Kidney epithelial cell (primary cell): ENCODE data around the gene CHCHD3. TPM values are rescaled to one million over a fixed set of nuclear protein-coding genes. Genes with fewer than 3 reads are reported as not detected.

Experiments used
- DNase-seq: peaks from one replicate; pipeline ENCODE4 v3.0.0-alpha.2; 2010; ENCODE audit warnings: low read depth
- H3K27me3 ChIP-seq: 2 replicates; pipeline ENCODE4 v1.6.0; 2011; ENCODE audit warnings: low read length; ENCODE audit not compliant: control insufficient read depth, insufficient read depth
- H3K36me3 ChIP-seq: 2 replicates; pipeline ENCODE4 v1.5.1; 2011; ENCODE audit warnings: low read length; ENCODE audit not compliant: control insufficient read depth, insufficient read depth
- H3K4me3 ChIP-seq: 2 replicates; pipeline ENCODE4 v1.5.1; 2011; ENCODE audit warnings: low read depth, mild to moderate bottlenecking, control low read depth, low read length
- CTCF ChIP-seq: IDR thresholded peaks from 2 replicates; pipeline ENCODE4 v1.5.1; 2011; ENCODE audit warnings: mild to moderate bottlenecking, moderate library complexity, low read length, control low read depth, inconsistent platforms; ENCODE audit not compliant: insufficient read depth, poor library complexity, severe bottlenecking
- total RNA-seq: library from RNA; depleted of rRNA; stranded (reverse); fragments of >200 nt; gene quantifications from 2 replicates; pipeline ENCODE4 v1.2.3, GENCODE V29; 2015

Gene CHCHD3
- total RNA-seq, 1 donor from 2014 or later = 119 TPM

- Histone ChIP-seq H3K27me3 (no peaks in the 10 kb centered on the region), H3K36me3 (no peaks in the 10 kb centered on the region), H3K4me3 (no peak overlapping the region)
- no peak for TF ChIP-seq CTCF
- no peak for DNase-seq
Measured at GRCh38 chr7:133112335-133112734, 30.4 kb upstream of the CHCHD3 start.

DNA sequence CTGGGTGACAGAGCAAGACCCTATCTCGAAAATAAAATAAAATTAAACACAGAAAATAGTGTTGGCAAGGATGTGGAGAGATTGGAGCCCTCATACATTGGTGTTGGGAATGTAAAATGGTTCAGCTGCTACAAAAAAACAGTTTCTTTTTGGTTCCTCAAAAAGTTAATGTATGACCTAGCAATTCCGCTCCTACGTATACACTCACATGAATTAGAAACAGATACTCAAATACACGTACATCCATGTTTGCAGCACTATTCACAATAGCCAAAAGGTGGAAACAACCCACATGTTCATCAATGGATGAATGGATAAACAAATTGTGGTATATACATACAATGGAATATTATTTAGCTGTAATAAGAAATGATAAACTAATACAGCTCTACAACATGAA lies 28.4 kb upstream of the CHCHD3 start:
- H3K4me3 ChIP-seq = no peak overlapping the region
- H3K27me3 ChIP-seq = no peaks in the 10 kb centered on the region
- DNase-seq = no peak
- TF ChIP-seq CTCF = no peak
- no peaks in the 10 kb centered on the region for H3K36me3 ChIP-seq

DNA sequence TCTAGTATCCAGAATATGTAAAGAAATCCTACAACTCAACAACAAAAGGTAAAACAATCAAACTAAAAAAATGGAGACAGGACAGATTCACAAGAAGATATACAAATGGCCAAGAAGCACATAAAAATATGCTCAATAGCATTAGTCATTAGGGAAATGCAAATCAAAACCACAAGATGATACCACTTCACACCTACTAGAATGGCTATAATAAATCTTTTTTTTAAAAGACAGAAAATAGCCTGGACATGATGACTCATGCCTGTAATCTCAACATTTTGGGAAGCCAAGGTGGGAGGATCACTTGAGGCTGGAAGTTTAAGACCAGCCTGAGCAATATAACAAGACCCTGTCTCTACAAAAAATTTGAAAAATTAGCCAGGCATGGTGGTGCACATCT lies 27.9 kb upstream of the CHCHD3 start:
- H3K27me3 ChIP-seq = no peaks in the 10 kb centered on the region
- TF ChIP-seq CTCF = no peak
- DNase-seq = no peak
- no peaks in the 10 kb centered on the region for H3K36me3 ChIP-seq
- no peak overlapping the region for H3K4me3 ChIP-seq

GRCh38 chr7:133108023-133108422 lies 26.1 kb upstream of the CHCHD3 start:
- Histone ChIP-seq H3K27me3 (no peaks in the 10 kb centered on the region), H3K4me3 (no peak overlapping the region), H3K36me3 (no peaks in the 10 kb centered on the region)
- no peak for DNase-seq
- no peak for TF ChIP-seq CTCF

DNA sequence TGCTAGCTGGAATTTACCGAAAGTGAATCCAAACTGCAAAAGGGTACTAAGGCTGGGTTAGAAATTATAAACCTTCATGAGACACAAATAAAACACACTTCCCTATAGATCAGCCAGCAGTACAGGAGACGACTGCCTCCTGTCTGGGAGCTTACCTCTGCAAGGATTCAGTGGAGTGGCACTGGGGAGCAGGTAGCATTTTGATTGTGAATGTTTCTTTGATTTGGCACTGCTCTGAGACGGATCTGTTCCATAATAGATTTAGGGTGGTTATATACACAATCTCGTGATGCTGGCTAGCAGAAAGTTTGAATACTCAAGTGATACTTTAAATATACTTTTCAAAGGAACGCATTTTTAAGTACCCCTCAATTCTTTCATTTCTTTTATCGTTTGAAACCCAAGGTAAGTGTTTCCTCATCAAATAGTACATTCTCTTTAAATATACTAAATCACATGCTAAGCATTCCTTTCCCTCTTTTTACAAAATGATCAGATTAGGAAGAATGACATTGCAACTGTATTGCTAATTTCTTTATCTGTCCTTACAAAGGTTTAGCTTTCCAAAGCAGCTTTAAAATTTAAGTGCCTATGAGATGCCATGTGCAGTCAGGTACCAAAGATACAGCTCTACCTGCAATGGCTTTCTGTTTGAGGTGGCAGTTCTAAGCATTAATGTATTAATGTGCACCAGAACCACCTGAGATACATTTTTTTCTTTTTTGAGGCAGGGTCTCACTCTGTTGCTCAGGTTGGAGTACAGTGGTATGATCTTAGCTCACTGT lies 20.6 kb upstream of the CHCHD3 start:
- Histone ChIP-seq H3K27me3 (no peaks in the 10 kb centered on the region), H3K36me3 (no peaks in the 10 kb centered on the region), H3K4me3 (no peak overlapping the region)
- DNase-seq = no peak
- no peak for TF ChIP-seq CTCF

DNA sequence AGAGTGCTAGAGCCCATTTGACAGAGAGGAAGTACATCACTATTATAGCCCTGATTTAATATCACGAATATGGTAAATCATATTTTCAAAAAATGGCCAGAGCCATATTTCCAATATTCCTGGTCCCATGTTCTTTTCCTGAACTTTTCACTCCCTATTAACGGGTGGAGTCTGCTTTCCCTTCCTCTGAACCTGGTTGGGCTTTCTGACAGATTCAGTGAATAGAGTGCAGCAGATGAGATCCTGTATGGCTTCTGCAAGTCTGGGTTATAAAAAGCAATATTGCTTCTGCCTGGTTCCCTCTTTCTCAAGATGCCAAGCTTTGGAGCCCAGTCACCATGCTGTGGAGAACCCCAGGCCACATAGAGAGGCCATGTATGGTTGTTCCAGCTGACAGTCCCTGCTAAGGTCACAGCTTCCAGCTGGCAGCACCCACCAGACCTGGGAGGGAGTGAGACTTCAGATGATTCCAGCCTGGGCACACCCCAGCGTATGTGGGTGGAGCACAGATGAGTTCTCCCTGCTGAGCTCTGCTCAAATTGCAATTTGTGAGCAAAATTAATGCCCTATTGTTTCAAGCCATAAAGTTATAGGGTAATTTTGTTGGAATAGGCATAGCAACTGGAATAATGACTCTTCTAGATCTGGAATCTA lies 17.9 kb upstream of the CHCHD3 start:
- Histone ChIP-seq H3K27me3 (no peaks in the 10 kb centered on the region), H3K4me3 (no peak overlapping the region), H3K36me3 (no peaks in the 10 kb centered on the region)
- DNase-seq = no peak
- TF ChIP-seq CTCF = no peak
